Breast epithelium (tissue), 3 donors: ENCODE results near the gene CLEC12A.

Source experiments
- CTCF ChIP-seq, 3 donors: fragments of 450-650 bp; IDR thresholded peaks; one replicate each; pipeline ENCODE4 v1.5.1; 2016 to 2017; ENCODE audit warnings: antibody characterized with exemption in 3 of 3, mild to moderate bottlenecking in 3 of 3, moderate library complexity in 3 of 3
- POLR2AphosphoS5 ChIP-seq, 3 donors: sonication (generic); formaldehyde crosslinking; IDR thresholded peaks; one replicate each; pipeline ENCODE4 v1.6.1; 2017; ENCODE audit warnings: antibody characterized with exemption in 3 of 3

GRCh38 chr12:9944391-9944790 is 26.8 kb upstream of the CLEC12A start:
- no peak for TF ChIP-seq CTCF (IDR thresholded peaks at IDR 0.05)
- TF ChIP-seq POLR2AphosphoS5 (IDR thresholded peaks at IDR 0.05) = no peak
